ENCODE measurements around the gene NMUR1. TPM values are rescaled to one million over a fixed set of nuclear protein-coding genes. Genes with fewer than 3 reads are reported as not detected.

The NMUR1 gene
- total and polyA plus RNA-seq, 2 experiments from 2014 or later, result 0.29 to 0.59 TPM

- Histone ChIP-seq H3K4me2 (no peak overlapping the region; the same call in 1 of the 2 replicates), H3K4me3 (no peak overlapping the region), H2AFZ (peak overlapping the region; percentile 86), H3K4me1 (ENCODE audit: insufficient read depth) (peaks cover 3% of the 10 kb centered on the region; the same call in 1 of the 2 replicates), H3K27ac (ENCODE audit: low read depth) (peak overlapping the region; percentile 39; the same call in 1 of the 2 replicates), H3F3A (replicated peaks; ENCODE audit: low read depth) (no peaks in the 10 kb centered on the region; the same call in 1 of the 2 replicates), H4K20me1 (replicated peaks; ENCODE audit: insufficient read depth) (no peaks in the 10 kb centered on the region), H3K27me3 (ENCODE audit: insufficient read depth) (no peaks in the 10 kb centered on the region), H3K36me3 (ENCODE audit: insufficient read depth) (no peaks in the 10 kb centered on the region), H3K79me2 (replicated peaks; ENCODE audit: insufficient read depth) (no peaks in the 10 kb centered on the region), H3K9me2 (ENCODE audit: insufficient read depth) (no peaks in the 10 kb centered on the region; the same call in 1 of the 2 replicates)
- H3K4me1 Mint-ChIP-seq, result peaks cover 3% of the 10 kb centered on the region; the same call in 2 of the 3 replicates
- no peak overlapping the region for H3K27ac Mint-ChIP-seq
- TF ChIP-seq ETS1 (IDR thresholded peaks at IDR 0.05) (no peak), CTCF (conservative IDR thresholded peaks at IDR 0.05; ENCODE audit: low read depth in 2 of 2) (peak; percentile 72 to 85)
- H3K4me3 Mint-ChIP-seq, result no peak overlapping the region
- H3K27me3 Mint-ChIP-seq (ENCODE audit: insufficient read depth, low read depth, poor library complexity), result peaks cover 12% of the 10 kb centered on the region
- DNase-seq (ENCODE audit: low spot score), result peak; percentile 89
- peaks cover 5% of the 10 kb centered on the region for H3K9me3 Mint-ChIP-seq
- H3K36me3 Mint-ChIP-seq (ENCODE audit: low read depth), result peaks cover 5% of the 10 kb centered on the region; the same call in 2 of the 3 replicates
- peak; percentile 91 for ATAC-seq
Measured at GRCh38 chr2:231482806-231483391, 47.3 kb downstream of the NMUR1 start.

GRCh38 chr2:231480781-231481180 is 49.5 kb downstream of the NMUR1 start:
- Mint-ChIP-seq H3K4me3 (no peak overlapping the region), H3K4me1 (peaks cover 3% of the 10 kb centered on the region; the same call in 2 of the 3 replicates), H3K9me3 (no peaks in the 10 kb centered on the region; the same call in 2 of the 3 replicates), H3K27me3 (ENCODE audit: insufficient read depth, low read depth, poor library complexity) (peaks cover 9% of the 10 kb centered on the region), H3K27ac (no peak overlapping the region), H3K36me3 (ENCODE audit: low read depth) (no peaks in the 10 kb centered on the region)
- H3K36me3 ChIP-seq (ENCODE audit: insufficient read depth), result no peaks in the 10 kb centered on the region
- no peaks in the 10 kb centered on the region for H3K79me2 ChIP-seq (replicated peaks; ENCODE audit: insufficient read depth)
- H3F3A ChIP-seq (replicated peaks; ENCODE audit: low read depth), result no peaks in the 10 kb centered on the region; the same call in 1 of the 2 replicates
- peaks cover 3% of the 10 kb centered on the region; the same call in 1 of the 2 replicates for H3K4me1 ChIP-seq (ENCODE audit: insufficient read depth)
- no peak for ATAC-seq
- DNase-seq (ENCODE audit: low spot score), result no peak
- H3K27me3 ChIP-seq (ENCODE audit: insufficient read depth), result no peaks in the 10 kb centered on the region
- H3K27ac ChIP-seq (ENCODE audit: low read depth), result no peak overlapping the region; the same call in 1 of the 2 replicates
- H4K20me1 ChIP-seq (replicated peaks; ENCODE audit: insufficient read depth), result no peaks in the 10 kb centered on the region
- H3K4me2 ChIP-seq, result no peak overlapping the region
- no peak overlapping the region for H2AFZ ChIP-seq
- no peaks in the 10 kb centered on the region for H3K9me2 ChIP-seq (ENCODE audit: insufficient read depth)
- H3K4me3 ChIP-seq, result no peak overlapping the region
- no peak for TF ChIP-seq CTCF (conservative IDR thresholded peaks at IDR 0.05; ENCODE audit: low read depth in 2 of 2)
- TF ChIP-seq NANOG (IDR thresholded peaks at IDR 0.05; ENCODE audit: borderline replicate concordance), result no peak
- TF ChIP-seq ZNF114 (CRISPR knock-in tag; IDR thresholded peaks at IDR 0.05), result no peak
- TF ChIP-seq EZH2phosphoT487 (IDR thresholded peaks at IDR 0.05; ENCODE audit: unreplicated experiment), result no peak
- TF ChIP-seq ZNF462 (CRISPR knock-in tag; IDR thresholded peaks at IDR 0.05), result no peak
- TF ChIP-seq STAT1 (IDR thresholded peaks at IDR 0.05; ENCODE audit: unreplicated experiment), result no peak
- no peak for TF ChIP-seq POLR2AphosphoS5 (IDR thresholded peaks at IDR 0.05; ENCODE audit: low read depth)
- TF ChIP-seq JUNB (IDR thresholded peaks at IDR 0.05; ENCODE audit: unreplicated experiment), result no peak
